PFSK-1 (cell line): ENCODE data around the gene ARR3.

Experiments used
- FOXP2 ChIP-seq: optimal IDR thresholded peaks from 2 replicates; pipeline ENCODE3; 2011; ENCODE audit warnings: borderline replicate concordance, control low read depth, inconsistent platforms; ENCODE audit not compliant: insufficient read depth; ENCODE audit errors: extremely low read length, extremely low read depth
- POLR2AphosphoS5 ChIP-seq: IDR thresholded peaks from 2 replicates; pipeline ENCODE4 v1.6.1; 2012; ENCODE audit warnings: low read depth, mild to moderate bottlenecking, control low read depth, low read length, moderate library complexity
- SIN3A ChIP-seq: IDR thresholded peaks from 2 replicates; pipeline ENCODE4 v1.6.1; 2012; ENCODE audit warnings: mild to moderate bottlenecking, low read length, moderate library complexity, borderline replicate concordance; ENCODE audit not compliant: insufficient read depth
- TAF1 ChIP-seq: IDR thresholded peaks from 2 replicates; pipeline ENCODE4 v1.6.1; 2012; ENCODE audit warnings: low read length, control low read depth, borderline replicate concordance; ENCODE audit not compliant: insufficient read depth
- TF ChIP-seq, protein P1 (sequence below), 2 experiments: IDR thresholded peaks; 2 replicates each; pipeline versions ENCODE4 v1.6.1 to v1.8.0; 2011 to 2012; ENCODE audit warnings: low read depth in 2 of 2, low read length in 2 of 2, control low read depth in 1 of 2, inconsistent platforms in 1 of 2, mild to moderate bottlenecking in 1 of 2, moderate library complexity in 1 of 2; ENCODE audit not compliant: insufficient read depth in 1 of 2

The ARR3 gene

GRCh38 chrX:70252491-70252890, 15.6 kb upstream of the ARR3 start:
- no peak for TF ChIP-seq TAF1
- TF ChIP-seq POLR2AphosphoS5: no peak
- TF ChIP-seq, protein P1, sequence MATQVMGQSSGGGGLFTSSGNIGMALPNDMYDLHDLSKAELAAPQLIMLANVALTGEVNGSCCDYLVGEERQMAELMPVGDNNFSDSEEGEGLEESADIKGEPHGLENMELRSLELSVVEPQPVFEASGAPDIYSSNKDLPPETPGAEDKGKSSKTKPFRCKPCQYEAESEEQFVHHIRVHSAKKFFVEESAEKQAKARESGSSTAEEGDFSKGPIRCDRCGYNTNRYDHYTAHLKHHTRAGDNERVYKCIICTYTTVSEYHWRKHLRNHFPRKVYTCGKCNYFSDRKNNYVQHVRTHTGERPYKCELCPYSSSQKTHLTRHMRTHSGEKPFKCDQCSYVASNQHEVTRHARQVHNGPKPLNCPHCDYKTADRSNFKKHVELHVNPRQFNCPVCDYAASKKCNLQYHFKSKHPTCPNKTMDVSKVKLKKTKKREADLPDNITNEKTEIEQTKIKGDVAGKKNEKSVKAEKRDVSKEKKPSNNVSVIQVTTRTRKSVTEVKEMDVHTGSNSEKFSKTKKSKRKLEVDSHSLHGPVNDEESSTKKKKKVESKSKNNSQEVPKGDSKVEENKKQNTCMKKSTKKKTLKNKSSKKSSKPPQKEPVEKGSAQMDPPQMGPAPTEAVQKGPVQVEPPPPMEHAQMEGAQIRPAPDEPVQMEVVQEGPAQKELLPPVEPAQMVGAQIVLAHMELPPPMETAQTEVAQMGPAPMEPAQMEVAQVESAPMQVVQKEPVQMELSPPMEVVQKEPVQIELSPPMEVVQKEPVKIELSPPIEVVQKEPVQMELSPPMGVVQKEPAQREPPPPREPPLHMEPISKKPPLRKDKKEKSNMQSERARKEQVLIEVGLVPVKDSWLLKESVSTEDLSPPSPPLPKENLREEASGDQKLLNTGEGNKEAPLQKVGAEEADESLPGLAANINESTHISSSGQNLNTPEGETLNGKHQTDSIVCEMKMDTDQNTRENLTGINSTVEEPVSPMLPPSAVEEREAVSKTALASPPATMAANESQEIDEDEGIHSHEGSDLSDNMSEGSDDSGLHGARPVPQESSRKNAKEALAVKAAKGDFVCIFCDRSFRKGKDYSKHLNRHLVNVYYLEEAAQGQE (IDR thresholded peaks at IDR 0.05; ENCODE audit: insufficient read depth in 1 of 2, low read depth in 2 of 2, low read length in 2 of 2): no peak
- no peak for TF ChIP-seq SIN3A
- no peak for TF ChIP-seq FOXP2

DNA sequence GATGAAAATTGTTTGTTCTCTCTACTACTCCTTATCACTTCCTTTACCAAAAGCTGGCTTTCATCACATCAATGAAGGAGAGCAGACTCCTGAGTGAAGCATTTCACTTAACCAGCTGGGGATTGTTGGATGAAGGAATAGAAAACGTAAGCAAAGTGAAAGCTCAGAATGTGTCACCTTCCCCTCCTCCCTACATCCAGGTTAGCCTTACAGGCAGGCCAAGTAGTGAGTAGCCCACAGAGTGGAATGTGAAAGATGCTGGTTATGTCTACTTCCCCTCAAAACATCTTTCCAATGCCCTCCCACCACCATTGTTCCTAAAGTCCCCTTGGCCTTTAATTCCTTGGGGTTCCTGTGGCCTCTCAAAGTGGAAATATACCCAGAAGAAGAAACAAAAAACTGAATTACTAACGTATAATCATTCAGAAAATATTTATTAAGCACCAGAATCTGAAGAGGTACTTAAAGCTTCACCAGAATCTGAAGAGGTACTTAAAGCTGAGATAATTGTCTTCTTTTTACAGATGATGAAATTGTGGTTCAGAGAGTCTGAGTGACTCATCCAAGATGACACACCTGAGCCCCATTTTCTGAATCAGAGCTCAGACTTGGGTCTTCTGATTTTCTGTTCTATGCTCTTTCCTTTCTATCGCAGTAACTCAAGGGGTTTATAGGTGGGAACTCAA, 14.6 kb upstream of the ARR3 start:
- TF ChIP-seq FOXP2 (no peak), POLR2AphosphoS5 (no peak), SIN3A (no peak), TAF1 (no peak)
- TF ChIP-seq, protein P1 (IDR thresholded peaks at IDR 0.05; ENCODE audit: insufficient read depth in 1 of 2, low read depth in 2 of 2, low read length in 2 of 2): no peak

GRCh38 chrX:70254063-70254400, 14.1 kb upstream of the ARR3 start:
- no peak for TF ChIP-seq TAF1
- TF ChIP-seq, protein P1 (IDR thresholded peaks at IDR 0.05; ENCODE audit: insufficient read depth in 1 of 2, low read depth in 2 of 2, low read length in 2 of 2): no peak
- no peak for TF ChIP-seq SIN3A
- TF ChIP-seq POLR2AphosphoS5: no peak
- TF ChIP-seq FOXP2: no peak

GRCh38 chrX:70254909-70255308, 13.2 kb upstream of the ARR3 start:
- no peak for TF ChIP-seq FOXP2
- no peak for TF ChIP-seq TAF1
- TF ChIP-seq POLR2AphosphoS5: no peak

DNA sequence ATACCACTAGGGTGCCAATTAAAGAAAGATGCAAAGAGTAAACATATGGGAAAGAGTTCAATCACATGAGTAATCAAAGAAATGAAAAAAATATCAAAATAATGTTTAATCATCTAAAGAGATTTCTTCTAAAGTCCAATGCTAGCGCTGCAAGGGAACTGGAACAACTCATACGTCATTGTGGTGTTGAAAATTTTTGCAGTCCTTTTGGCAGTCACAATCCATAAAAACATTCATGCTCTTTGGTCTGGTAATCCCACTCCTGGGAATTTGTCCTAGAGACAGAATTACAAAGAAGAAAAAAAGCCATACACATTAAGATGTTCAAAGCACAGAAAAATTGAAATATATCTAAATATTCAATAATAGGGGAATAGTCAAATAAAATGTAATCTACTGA, 12.7 kb upstream of the ARR3 start:
- no peak for TF ChIP-seq POLR2AphosphoS5
- TF ChIP-seq FOXP2: no peak
- TF ChIP-seq SIN3A: no peak
- no peak for TF ChIP-seq TAF1
- TF ChIP-seq, protein P1 (IDR thresholded peaks at IDR 0.05; ENCODE audit: insufficient read depth in 1 of 2, low read depth in 2 of 2, low read length in 2 of 2): no peak
